Left colon (tissue), 2 donors: ENCODE measurements around the gene RXRB. TPM values are rescaled to one million over a fixed set of nuclear protein-coding genes. Genes with fewer than 3 reads are reported as not detected.

Experiments used
- ATAC-seq: fragments of 200-7000 bp; cut with Tn5 transposase; one replicate; pipeline ENCODE4 v1.9.1; 2020; ENCODE audit warnings: mild to moderate bottlenecking, moderate library complexity
- DNase-seq, 2 donors: peaks; one replicate each; pipeline ENCODE4 v3.0.0-alpha.2; 2020
- intact Hi-C, 2 donors: fragments of 100-400 bp; cut with DNase I in 1 of 2; cut with micrococcal nuclease in 1 of 2; formaldehyde crosslinking; loops; one replicate each; pipeline versions ENCODE4 v1.11.2 to v1.14.0; 2022; cut with DNase I, micrococcal nuclease
- total RNA-seq, 2 donors: library from RNA; stranded (reverse); fragmentation: NEBNext Ultra II Directional; extraction: Animal tissue kit (Norgen Biotek cat#: 25700); gene quantifications; one replicate each; pipeline ENCODE4 v1.2.1, GENCODE V29; 2021
- donor health status: DM: no; HTN: no; CAD: no.
- donor health status: DM: yes; HTN: yes; CAD: no.

RXRB gene
- total RNA-seq, 2 donors from 2014 or later = 34.4 to 37.0 TPM

DNA sequence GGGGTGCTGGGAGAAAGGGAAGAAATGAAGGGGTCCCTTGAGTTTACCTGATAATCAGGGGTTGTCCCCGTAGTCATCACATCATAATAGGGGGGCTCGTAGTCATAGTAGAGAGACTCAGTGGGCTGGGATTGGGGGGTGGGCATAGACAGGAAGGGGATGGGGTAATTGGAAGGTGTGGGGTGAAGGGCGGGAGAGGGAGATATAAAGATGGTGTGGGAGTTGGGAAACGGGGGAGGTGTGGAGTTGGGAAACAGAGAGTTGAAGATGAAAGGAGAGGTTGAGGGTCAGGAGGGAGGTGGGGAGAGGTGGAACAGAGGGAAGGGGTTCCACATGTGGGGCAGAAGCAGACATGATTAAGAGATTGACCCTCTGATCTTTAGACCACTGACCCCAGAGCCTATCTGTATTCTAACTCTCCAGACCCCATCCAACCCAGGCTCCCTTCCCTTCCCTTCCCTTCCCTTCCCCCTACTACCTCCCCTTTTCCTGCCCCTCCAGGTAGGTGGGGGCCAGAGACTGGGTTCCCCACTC lies 14.7 kb downstream of the RXRB start:
- DNase-seq (no peak), ATAC-seq (no peak)
- intact Hi-C loops = no loop called here

DNA sequence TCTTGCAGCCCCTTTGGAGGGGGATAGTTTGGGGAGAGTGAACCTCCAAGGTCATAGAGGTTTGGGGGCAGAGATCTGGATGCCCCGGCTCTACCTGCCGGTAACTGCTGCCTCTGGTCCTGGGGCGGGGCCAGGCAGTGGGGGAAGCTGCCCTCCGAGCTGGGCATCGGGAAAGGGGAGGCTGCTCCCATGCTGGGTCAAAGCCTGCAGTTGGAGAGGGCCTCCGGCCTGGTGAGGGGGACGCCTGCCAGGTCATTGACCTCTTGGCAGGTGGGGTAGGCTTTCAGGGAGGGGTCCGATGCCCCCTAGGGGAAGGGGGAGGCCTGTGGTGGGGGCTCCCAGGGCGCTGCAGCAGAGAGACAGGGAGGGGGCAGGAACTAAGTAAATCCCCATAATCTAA lies 15.3 kb downstream of the RXRB start:
- intact Hi-C loops = no loop called here
- ATAC-seq = no peak
- no peak for DNase-seq

DNA sequence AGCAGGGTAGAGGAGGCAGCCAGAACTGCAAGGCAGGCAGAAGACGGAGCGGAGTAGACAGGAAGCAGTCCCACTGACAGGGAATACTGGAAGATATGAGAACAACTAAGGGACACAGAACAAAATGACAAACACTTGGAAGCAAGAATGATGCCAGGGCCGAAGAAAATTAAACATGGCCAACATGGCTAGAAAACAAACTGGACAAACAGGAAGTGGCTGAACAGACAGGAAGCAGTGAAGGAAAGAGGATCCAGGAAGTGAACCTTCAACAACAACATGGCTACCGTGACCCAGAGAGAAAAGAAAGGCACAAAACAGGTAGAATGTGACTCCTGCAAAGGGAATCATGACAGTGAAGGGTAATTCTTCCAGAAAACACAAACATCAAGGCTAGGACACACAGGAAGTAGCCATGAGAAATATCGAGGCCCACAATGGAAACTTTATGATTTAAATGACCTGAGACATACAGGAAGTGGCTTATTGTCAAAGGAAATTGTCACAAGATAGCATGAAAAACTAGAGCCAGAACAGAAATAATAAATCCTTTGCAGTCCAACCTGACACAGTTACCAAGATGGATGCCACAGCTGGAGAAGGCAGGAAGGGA lies 17.3 kb downstream of the RXRB start:
- intact Hi-C loops = no loop called here
- ATAC-seq = no peak
- DNase-seq = no peak

DNA sequence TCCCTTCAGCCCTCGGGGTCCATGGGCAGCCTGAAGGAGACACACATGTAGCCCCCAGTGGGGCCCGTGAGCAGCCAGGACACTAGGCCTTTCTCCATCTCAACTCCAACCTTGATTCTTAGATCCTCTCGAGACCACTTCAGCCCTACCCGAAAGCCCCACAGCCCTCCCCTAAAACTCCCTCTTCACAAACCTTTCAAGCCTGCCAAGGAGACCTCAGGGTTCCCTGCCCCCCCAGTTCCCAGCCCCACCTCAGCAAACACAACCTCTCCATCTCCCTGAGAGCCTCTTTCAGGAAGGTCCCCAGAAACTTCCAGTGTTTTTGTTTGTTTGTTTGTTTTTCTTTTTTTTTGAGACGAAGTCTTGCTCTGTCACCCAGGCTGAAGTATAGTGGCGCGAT lies 19.3 kb downstream of the RXRB start:
- DNase-seq (no peak), ATAC-seq (no peak)
- intact Hi-C loops = no loop called here

DNA sequence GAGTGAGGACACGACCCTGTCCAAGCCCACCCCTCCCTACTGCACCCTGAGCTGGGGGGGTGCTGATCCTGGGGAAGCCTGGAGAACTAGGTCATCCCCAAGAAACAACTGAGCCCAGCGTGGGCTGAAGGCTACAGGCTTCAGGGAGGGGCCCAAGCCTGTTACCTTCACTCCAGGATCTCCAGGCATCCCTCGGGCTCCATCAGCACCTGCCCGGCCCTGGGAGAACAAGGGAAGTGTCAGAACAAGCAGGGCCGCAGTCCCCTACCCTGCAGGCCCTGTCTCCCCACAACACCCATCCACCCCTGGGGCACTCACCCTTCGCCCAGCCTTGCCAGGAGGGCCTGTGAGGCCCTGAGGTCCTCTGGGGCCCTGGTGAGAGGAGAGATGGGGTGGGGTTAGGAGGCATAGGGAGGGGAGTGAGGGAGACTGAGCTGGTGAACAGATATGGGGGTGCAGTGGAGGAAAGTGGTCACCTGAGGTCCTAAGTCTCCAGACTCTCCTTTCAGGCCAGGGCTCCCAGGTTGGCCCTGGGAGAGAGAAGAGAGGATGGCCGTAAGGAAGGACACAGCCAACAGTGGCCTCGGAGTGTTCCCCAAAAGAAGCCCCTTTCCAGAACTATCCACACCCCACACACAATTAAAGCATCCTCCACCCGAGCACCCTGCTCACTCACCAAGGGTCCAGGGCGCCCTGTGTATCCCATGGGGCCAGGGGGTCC lies 21.6 kb downstream of the RXRB start:
- DNase-seq (no peak), ATAC-seq (no peak)
- intact Hi-C loops = no loop called here

DNA sequence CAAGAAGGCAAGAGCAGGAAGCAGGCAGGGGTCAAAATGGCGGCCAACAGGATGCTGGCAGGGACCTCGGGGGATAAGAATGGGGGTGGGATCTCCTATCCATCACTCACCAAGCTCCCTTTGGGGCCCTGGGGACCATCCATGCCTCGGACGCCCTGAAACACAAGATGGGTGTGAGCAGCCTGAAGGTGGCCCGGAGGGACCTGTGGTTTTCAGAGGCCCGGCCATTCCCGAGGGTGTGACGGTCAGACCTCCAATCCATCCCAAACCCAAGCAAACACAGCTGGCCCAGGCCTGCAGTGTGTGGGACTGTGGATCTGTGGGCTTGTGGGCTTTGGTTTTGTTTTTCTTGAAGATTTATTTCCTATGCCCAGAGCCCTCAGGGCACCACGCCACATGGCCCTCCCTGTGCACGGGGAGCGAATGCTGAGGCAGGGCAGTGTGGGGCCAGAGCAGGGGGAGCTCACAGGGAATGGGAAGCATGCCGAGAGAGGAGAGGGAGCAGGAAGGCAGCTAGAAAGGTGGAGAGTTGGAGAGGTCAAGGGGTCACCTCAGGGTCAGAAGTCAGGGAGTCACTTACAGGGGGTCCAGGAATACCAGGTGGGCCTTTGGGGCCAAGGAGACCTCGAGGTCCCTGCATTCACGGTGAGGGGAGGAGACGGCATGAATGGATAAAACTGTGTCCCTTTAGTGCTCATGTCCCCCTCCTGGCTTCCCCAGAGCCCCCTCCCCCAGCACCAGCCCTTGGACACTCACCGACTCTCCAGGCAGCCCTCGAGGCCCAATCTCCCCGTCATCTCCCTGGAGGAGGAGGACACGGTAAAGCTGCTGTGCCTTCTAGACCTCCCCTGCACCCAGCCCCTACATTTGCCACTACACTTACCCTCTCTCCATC lies 22.7 kb downstream of the RXRB start:
- intact Hi-C loops = no loop called here
- no peak for DNase-seq
- ATAC-seq = no peak

DNA sequence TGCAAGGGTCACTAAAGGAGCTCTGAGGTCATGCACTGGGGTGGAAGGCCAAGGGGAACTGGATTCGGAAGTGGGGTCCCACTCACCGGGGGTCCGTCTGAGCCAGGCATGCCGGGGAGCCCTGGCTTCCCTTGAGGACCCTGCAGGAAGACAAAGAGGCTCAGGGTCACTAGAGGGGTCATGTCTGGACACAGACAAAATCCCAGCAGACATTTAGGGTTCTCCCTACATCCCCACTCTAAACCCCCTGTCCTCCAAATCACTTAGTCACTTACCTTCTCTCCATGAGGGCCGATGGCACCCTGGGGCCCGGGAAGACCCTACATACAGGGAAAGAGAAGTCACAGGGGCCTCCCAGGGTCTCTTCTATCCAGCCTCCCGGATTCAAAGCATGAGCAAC lies 23.6 kb downstream of the RXRB start:
- no peak for DNase-seq
- intact Hi-C loops = no loop called here
- no peak for ATAC-seq

DNA sequence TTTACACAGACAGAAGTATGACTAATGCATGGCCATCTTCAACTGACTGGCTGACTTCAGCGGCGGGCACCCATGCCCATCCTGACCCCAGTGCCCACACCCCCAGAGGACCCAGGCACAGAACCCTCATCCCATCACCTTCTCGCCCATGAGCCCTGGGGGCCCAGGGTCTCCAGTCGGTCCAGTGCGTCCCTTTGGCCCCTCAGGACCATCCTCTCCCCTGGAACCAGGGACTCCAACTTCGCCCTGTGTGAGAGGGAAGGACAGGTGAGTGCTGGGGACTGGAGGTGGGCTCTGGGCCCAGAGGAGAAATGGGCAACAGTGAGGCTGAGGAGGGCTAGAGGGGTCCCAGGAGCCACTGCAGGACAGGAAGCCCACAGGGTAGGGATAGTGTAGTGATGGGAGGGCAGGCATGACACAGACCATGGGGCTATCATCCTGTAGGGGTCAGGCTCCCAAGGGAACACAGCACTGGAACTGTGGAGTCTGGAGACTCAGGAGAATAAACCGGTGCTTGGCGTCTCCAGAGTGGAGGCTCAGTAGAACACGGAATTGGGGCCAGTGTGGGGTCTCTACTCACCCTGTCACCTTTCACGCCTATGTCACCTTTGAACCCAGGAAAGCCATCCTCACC lies 24.9 kb downstream of the RXRB start:
- intact Hi-C loops = no loop called here
- DNase-seq (no peak), ATAC-seq (no peak)

DNA sequence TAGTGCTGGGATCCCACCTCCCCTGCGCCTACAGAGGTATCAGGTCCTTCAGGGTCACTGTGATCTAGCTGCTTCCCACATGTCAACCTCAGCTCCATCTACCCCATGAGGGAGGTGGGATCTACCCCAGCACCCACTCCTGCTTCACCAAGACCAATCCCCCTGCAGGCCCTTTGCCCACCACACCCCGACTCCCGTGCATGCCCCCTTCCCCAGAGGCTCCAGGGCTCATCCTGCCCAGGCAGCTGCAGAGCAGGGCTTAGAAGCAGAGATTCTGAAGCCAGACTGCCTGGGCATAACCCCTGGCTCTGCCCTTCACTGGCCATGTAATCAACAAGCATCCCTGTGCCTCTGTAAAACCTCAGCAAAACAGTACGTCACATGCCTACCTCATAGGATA lies 25.7 kb downstream of the RXRB start:
- intact Hi-C loops = no loop called here
- ATAC-seq (no peak), DNase-seq (no peak)

DNA sequence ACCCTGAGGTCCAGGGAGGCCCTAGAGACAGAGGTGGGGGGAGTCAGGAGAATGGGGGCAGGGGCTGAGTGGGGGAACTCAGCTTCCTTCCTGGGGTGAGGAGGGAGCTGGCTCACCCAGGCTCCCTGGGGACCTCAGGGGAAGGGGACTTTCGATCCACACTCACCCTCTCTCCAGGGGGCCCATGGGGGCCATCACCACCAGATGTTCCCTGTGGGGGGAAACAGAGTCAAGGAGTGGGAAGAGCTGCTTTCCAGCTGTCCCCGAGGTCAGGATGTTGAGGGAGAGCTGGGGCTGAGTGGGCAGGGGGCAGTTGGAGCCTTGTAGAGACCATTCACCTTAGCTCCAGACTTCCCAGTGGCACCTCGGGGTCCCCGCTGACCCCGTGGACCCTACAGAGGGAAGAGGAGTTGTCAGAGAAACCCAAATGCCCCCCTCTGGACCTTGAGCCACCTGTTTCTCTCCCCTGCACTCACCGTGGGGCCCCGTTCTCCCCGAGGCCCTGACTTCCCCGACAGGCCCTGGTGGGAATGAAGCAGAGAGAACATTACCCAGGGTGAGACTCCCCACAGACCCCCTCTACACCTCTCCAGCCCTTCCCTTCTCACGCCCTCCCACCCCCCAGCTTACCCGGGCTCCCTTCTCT lies 26.8 kb downstream of the RXRB start:
- intact Hi-C loops = no loop called here
- no peak for ATAC-seq
- no peak for DNase-seq

DNA sequence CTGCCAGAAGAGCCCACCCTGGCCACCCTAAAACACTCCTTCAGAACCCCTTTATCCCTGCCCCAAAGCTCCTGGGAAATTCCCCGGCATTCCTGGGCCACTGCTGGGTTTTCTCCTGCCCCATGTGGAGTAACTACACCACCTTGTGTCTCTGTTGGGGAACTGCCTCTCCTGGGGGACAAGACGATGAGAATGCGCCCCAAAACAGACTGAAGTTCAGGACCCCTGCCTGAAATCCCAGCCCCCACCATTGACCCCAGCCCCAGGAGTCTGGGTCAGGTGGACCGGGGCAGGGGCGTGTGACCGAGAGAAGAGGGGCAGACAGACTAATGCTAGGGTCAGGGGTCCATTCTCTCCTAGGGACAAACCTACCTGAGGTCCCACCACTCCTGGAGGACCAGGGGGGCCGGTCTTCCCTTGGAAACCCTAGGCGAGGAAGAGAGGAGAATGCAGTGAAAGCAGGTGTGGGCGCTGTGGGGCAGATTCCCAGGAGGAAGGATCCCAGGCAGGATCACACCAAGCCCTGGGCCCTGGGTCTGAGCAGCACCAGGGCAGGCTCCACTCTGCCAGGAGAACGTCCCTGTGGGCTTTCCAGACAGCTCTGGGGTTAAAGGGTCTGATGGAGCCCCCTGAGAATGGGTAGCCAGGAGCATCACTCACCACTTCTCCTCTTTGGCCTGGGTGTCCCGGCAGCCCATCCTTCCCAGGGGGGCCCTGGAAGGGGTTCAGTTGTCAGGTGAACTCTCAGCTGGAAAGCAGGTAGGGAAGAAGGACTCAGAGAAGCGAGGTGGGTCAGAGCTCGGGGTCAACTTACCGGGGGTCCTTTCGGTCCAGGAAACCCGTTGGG lies 27.6 kb downstream of the RXRB start:
- DNase-seq (no peak), ATAC-seq (peak; percentile 71)
- intact Hi-C loops = no loop called here

DNA sequence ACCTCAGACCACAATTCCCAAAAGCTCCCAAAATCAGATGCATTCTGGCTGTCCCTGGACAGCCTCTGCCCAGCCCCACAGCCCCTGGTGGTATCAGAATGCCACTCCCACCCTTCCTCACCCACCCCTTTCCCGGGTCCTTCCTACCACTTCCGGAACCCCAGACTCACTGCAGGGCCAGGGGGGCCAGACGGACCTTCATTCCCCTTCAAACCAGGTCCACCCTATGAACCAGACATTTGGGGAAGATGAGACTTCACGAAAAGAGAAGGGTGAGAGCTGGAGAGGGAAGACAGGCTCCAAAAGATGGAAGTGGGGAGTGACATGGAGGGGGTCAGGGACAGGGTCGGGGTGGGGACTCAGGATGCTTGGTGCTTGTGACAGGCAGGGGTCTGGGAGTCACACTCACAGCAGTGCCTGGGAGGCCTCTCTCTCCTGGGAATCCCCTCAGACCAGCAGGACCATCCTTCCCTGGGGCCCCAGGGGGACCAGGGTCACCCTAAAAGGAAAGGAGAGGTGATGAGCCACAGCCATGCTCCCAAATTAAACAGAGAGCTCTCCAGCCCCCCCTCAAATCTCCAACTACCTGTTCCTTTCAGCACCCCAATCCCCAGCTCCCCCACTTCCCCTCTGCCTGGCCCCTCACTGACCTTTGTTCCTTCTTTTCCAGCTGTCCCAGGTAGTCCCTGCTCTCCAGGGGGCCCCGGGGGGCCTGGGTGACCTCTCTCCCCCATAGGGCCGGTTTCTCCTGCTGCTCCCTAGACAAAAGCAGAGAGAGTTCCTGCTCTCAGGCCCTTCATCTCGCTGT lies 28.4 kb downstream of the RXRB start:
- DNase-seq (no peak), ATAC-seq (no peak)
- intact Hi-C loops = no loop called here

DNA sequence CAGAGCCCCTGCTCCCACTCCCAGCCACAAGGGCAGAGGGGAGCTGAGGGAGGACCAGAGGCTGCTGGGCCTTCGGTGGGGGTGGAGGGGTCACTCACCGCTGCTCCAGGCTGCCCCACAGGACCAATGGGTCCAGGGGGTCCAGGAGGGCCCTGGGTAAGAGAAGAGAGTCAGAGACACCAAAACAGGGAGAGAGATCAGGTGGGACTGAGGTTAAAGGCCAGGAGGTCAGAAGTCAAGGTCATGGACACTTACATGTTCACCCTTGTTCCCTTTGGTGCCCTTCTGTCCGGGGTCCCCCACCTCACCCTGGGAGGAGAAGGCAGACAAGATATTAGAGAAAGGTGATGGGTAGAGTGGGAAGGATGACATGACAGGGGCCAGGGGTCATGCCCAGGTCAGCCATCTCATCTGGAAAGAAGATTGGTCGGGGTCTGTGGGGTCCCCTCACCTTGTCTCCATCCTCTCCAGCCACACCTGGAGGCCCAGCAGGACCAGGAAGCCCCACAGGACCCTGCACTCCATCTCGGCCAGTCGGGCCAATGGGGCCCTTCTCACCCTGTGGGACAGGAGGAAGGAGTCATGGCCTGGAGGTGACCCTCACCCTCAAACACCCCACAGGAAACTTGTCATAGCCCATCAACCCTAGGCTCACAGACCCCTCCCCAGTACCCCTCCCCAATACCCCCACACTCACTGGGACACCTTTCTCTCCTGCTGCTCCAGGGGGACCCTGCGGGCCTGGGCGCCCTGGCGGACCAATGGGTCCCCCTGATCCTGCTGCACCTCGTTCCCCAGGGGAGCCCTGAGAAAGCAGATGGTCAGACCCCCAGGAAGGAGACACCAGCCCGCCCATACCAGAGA lies 29.2 kb downstream of the RXRB start:
- intact Hi-C loops = no loop called here
- DNase-seq = no peak
- ATAC-seq = no peak

DNA sequence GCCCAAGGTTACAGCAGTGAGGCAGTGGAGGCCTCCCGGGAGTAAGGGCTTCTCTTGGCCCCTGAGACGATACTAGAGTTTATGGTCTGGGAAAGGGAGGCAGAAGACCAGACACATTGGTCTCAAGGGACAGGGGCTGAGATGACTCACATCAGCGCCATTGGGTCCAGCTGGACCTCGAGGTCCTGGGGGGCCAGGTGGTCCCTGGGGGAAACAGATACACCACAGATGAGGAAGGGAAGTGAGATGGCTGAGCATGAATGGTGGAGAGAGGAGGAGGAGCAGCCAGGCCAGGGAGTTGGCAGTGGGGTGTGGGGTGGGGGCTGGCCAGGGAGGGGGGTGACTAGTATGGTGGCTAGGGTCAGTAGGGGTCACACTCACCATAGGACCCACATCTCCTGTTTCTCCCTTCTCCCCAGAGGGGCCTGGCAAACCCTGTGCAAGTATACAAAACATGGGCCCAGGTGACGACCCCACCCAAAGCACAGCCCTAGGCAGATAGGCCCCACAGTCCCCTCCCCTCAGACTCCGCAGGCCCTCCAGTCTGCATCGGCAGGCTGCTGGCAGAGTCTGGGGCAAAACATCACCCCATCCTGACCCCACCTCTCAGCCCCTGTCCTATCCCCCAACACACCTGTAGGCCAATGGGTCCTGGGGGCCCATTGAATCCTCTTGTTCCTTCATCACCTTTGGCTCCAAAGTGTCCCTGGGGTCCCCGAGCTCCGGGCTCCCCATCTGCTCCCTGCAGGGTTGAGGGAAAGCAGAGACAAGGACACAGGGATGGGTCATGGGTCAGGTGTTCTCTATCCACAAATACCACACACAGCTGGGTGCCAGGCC lies 30.1 kb downstream of the RXRB start:
- ATAC-seq (no peak), DNase-seq (no peak)
- intact Hi-C loops = no loop called here
